IMR-90 (cell line): ENCODE results near the gene MYO5A.

Experiments used
- BHLHE40 ChIP-seq: fragments of 150-350 bp; IDR thresholded peaks from 2 replicates; pipeline ENCODE4 v1.6.1; 2016; ENCODE audit warnings: mild to moderate bottlenecking, low read depth, low read length
- CEBPB ChIP-seq: IDR thresholded peaks from 2 replicates; pipeline ENCODE4 v1.6.1; 2012; ENCODE audit warnings: low read depth, low read length, improper control_type of control experiment
- CHD1 ChIP-seq: IDR thresholded peaks from 2 replicates; pipeline ENCODE4 v1.6.1; 2012; ENCODE audit warnings: low read depth, low read length, improper control_type of control experiment
- CTCF ChIP-seq: conservative IDR thresholded peaks from 2 replicates; pipeline ENCODE4 v1.5.1; 2012; ENCODE audit warnings: mild to moderate bottlenecking, low read depth, low read length, improper control_type of control experiment
- ELK1 ChIP-seq: fragments of 150-350 bp; IDR thresholded peaks from 2 replicates; pipeline ENCODE4 v1.6.1; 2016; ENCODE audit warnings: low read depth, mild to moderate bottlenecking, low read length, moderate library complexity, borderline replicate concordance
- FOS ChIP-seq: fragments of 150-350 bp; IDR thresholded peaks from 2 replicates; pipeline ENCODE4 v1.6.1; 2016; ENCODE audit warnings: low read depth, low read length
- MAFK ChIP-seq: IDR thresholded peaks from 2 replicates; pipeline ENCODE4 v1.6.1; 2012; ENCODE audit warnings: low read depth, low read length, improper control_type of control experiment
- MAZ ChIP-seq: IDR thresholded peaks from 2 replicates; pipeline ENCODE4 v1.6.1; 2012; ENCODE audit warnings: low read depth, mild to moderate bottlenecking, low read length, improper control_type of control experiment, moderate library complexity, borderline replicate concordance
- MXI1 ChIP-seq: IDR thresholded peaks from 2 replicates; pipeline ENCODE4 v1.6.1; 2012; ENCODE audit warnings: low read depth, mild to moderate bottlenecking, low read length, moderate library complexity, borderline replicate concordance
- POLR2A ChIP-seq: IDR thresholded peaks from 2 replicates; pipeline ENCODE4 v1.6.1; 2012; ENCODE audit warnings: mild to moderate bottlenecking, low read depth, low read length
- RCOR1 ChIP-seq: IDR thresholded peaks from 2 replicates; pipeline ENCODE4 v1.6.1; 2012; ENCODE audit warnings: mild to moderate bottlenecking, low read length, improper control_type of control experiment; ENCODE audit not compliant: insufficient replicate concordance
- RFX5 ChIP-seq: IDR thresholded peaks from 2 replicates; pipeline ENCODE4 v1.8.0; 2012; ENCODE audit warnings: low read depth, mild to moderate bottlenecking, low read length, moderate library complexity
- SMC3 ChIP-seq: fragments of 150-350 bp; IDR thresholded peaks from 2 replicates; pipeline ENCODE4 v1.6.1; 2016; ENCODE audit warnings: low read depth, mild to moderate bottlenecking, antibody characterized with exemption, low read length, moderate library complexity

DNA sequence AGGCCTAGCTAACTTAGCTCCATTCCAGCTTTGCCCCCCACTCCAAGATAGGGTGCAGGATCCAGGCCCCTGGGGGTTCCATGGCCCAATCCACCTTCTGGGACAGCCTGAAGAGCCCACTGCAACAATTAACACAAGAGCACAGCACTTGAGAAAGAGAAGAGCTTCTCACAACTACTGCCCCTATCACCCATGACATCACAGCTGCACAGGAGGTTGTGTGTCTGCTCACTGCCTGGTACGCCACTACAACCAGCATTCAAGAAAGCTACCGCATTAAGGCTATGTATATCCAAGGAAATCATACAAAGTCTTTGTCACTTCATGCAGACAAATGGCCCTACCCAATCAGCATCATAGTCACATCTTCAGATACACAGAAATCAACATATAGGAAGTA lies 62.0 kb downstream of the MYO5A start:
- no peak for TF ChIP-seq CTCF
- TF ChIP-seq POLR2A, result no peak
- no peak for TF ChIP-seq CEBPB
- no peak for TF ChIP-seq RFX5
- TF ChIP-seq RCOR1, result no peak
- no peak for TF ChIP-seq FOS
- TF ChIP-seq BHLHE40, result no peak
- TF ChIP-seq MAZ, result no peak
- TF ChIP-seq SMC3, result no peak
- no peak for TF ChIP-seq MXI1
- no peak for TF ChIP-seq MAFK
- TF ChIP-seq CHD1, result no peak
- TF ChIP-seq ELK1, result no peak
